Activated naive CD8-positive, alpha-beta T cell treated with anti-CD3 and anti-CD28 coated beads, Interleukin-2, amount 10 ng/mL, durations not matched to agents 7 days and 5 days (primary cell): ENCODE data around the gene WIPF1. TPM values are rescaled to one million over a fixed set of nuclear protein-coding genes. Genes with fewer than 3 reads are reported as not detected.

Source experiments
- ATAC-seq: fragments of 150-1000 bp; cut with Tn5 transposase; one replicate; pipeline ENCODE4 v1.10.0; 2021; ENCODE audit warnings: low read depth, moderate library complexity
- POLR2A ChIA-PET: fragments of 350-600 bp; sonication (Branson Sonifier 250); formaldehyde crosslinking; loops from one replicate; lab custom pipeline; 2021; ENCODE audit warnings: antibody characterized with exemption; lab: Charles Lee
- DNase-seq: peaks from one replicate; pipeline ENCODE4 v3.0.0; 2021
- H3K27ac Mint-ChIP-seq: one replicate; pipeline ENCODE4 v1.8.0; 2022; ENCODE audit warnings: mild to moderate bottlenecking, mixed read lengths
- H3K27me3 Mint-ChIP-seq: one replicate; pipeline ENCODE4 v1.8.0; 2022; ENCODE audit warnings: mild to moderate bottlenecking, moderate library complexity, mixed read lengths
- H3K36me3 Mint-ChIP-seq: one replicate; pipeline ENCODE4 v1.8.0; 2021; ENCODE audit warnings: mild to moderate bottlenecking, mixed read lengths
- H3K4me1 Mint-ChIP-seq: one replicate; pipeline ENCODE4 v1.8.0; 2021; ENCODE audit warnings: mixed read lengths
- H3K4me3 Mint-ChIP-seq: one replicate; pipeline ENCODE4 v1.8.0; 2022; ENCODE audit warnings: mild to moderate bottlenecking, moderate library complexity, mixed read lengths
- H3K9me3 Mint-ChIP-seq: one replicate; pipeline ENCODE4 v1.8.0; 2021; ENCODE audit warnings: mixed read lengths
- total RNA-seq, 2 experiments: library from RNA; stranded (reverse); gene quantifications; one replicate each; pipeline ENCODE4 v1.2.3, GENCODE V29; 2021

The WIPF1 gene
- total RNA-seq, 2 experiments from 2014 or later: 446 to 480 TPM

DNA sequence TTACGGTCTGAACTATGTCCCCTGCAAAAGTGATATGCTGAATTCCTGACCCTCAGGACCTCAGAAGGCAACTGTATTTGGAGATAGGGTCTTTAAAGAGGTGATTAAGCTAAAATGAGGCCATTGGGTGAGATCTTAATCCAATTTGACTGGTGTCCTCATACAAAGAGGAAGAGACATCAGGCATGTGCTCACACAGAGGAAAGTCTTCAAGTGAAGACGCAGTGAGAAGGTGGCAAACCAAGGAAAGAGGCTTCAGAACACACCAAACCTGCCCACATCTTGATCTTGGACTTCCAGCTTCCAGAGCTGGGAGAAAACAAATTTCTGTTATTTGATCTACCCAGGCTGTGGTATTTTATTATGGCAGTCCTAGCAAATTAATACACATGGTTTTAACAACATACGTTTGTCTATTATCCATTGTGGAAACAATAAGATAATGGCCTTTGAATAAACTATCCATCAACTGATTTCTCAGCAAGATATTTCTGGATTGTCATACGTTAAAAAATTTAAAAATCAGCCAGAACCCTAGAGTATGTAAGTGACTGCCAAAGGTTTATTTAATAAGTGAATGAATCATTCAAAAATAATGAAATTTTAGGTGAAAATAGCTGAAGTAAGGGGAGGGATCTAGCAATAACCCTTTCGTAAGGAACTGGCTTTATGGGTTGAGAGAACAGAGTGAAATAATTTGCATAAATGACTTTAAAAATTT, 6.5 kb downstream of the WIPF1 start:
- H3K9me3 Mint-ChIP-seq: no peaks in the 10 kb centered on the region
- ATAC-seq: no peak
- no peaks in the 10 kb centered on the region for H3K27me3 Mint-ChIP-seq

DNA sequence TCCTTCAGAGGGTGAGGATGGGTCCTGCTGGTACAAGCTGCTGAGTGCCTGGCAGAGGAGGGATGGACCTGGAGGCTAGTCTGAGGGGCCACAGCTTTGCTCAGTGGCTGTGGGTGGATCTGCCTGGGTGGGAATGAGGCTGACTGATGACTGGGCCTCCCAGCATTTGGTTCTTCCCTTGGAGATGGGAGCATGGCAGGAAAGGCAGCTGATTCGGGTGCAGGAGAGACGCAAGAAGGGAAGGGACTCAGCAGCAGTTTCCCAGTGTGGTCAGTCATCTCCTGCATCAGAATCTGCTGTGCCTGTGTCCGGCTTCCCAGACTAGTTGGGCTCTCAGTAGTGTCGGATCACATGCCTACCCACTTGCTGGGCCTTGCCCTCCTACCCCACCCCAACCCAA, 7.3 kb downstream of the WIPF1 start:
- no peak for ATAC-seq
- peaks cover 55% of the 10 kb centered on the region for H3K36me3 Mint-ChIP-seq

More for the DNA sequence above, 6.5 kb downstream of the WIPF1 start:
- H3K4me3 Mint-ChIP-seq: peak overlapping the region; percentile 63
- H3K27ac Mint-ChIP-seq: peak overlapping the region; percentile 85
- POLR2A ChIA-PET: interaction anchor here (0.6 to 10.5 kb wide), 4 partner anchors 12 to 128 kb away, joined by 3 to 214 read pairs (median 4); no protein-coding TSS in a partner anchor
- DNase-seq: no peak
- H3K4me1 Mint-ChIP-seq: peaks cover 71% of the 10 kb centered on the region
- peaks cover 58% of the 10 kb centered on the region for H3K36me3 Mint-ChIP-seq

DNA sequence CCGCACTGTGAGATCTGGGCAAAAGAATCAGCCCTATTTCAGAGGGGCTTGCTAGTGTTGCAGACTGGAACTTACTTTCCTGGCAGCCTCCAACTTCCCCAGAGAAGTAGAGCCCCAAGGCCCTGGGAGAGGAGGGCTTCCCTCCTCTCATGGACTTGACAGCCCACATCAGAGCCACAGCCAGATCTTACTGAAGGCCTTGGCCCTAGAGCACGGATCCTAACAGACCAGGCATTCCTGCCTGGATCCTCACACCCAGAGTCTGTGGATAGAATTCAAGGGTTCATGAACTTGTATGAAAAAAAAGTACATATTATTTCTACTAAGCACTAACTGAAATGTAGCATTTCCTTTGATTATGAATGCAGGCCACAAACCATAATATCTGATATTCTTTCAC, 8.3 kb downstream of the WIPF1 start:
- peaks cover 51% of the 10 kb centered on the region for H3K36me3 Mint-ChIP-seq
- peak overlapping the region; percentile 87 for H3K27ac Mint-ChIP-seq
- DNase-seq (no peak), ATAC-seq (no peak)
- POLR2A ChIA-PET: interaction anchor here (0.9 to 1.8 kb wide), 2 partner anchors 44 to 79 kb away, joined by 3 to 7 read pairs; no protein-coding TSS in a partner anchor
- H3K9me3 Mint-ChIP-seq: no peaks in the 10 kb centered on the region
- no peaks in the 10 kb centered on the region for H3K27me3 Mint-ChIP-seq
- peaks cover 74% of the 10 kb centered on the region for H3K4me1 Mint-ChIP-seq
- peak overlapping the region; percentile 66 for H3K4me3 Mint-ChIP-seq

More for the DNA sequence above, 7.3 kb downstream of the WIPF1 start:
- no peaks in the 10 kb centered on the region for H3K9me3 Mint-ChIP-seq
- no peaks in the 10 kb centered on the region for H3K27me3 Mint-ChIP-seq
- H3K4me3 Mint-ChIP-seq: peak overlapping the region; percentile 59
- POLR2A ChIA-PET: interaction anchor here (0.9 to 1.8 kb wide), 3 partner anchors 43 to 97 kb away, joined by 3 to 7 read pairs (median 3); no protein-coding TSS in a partner anchor
- peak overlapping the region; percentile 86 for H3K27ac Mint-ChIP-seq
- DNase-seq: no peak
- H3K4me1 Mint-ChIP-seq: peaks cover 73% of the 10 kb centered on the region

DNA sequence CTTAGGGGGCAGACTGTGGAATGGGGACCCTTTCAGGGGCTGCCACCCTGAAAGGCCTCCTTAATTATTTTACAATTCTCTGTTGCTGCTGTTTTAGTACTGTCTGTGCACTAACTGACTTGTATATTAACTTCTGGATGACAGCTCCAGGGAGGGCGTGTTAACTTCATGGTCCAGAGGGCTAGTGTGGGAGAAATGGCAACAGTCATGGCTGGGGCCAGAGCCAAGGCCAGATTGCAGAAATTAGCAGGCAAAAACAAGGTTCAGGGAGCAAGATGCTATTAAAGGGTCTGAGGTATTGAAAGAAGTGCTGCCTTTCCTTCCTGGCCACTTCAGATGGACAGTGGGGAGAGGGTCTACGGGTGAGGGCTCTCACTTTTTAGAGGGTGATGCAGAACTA, 9.1 kb downstream of the WIPF1 start:
- ATAC-seq (no peak), DNase-seq (no peak)
- Mint-ChIP-seq H3K4me3 (peak overlapping the region; percentile 66), H3K36me3 (peaks cover 48% of the 10 kb centered on the region), H3K9me3 (no peaks in the 10 kb centered on the region), H3K4me1 (peaks cover 71% of the 10 kb centered on the region), H3K27ac (peak overlapping the region; percentile 87), H3K27me3 (no peaks in the 10 kb centered on the region)
- POLR2A ChIA-PET: no interaction called here

DNA sequence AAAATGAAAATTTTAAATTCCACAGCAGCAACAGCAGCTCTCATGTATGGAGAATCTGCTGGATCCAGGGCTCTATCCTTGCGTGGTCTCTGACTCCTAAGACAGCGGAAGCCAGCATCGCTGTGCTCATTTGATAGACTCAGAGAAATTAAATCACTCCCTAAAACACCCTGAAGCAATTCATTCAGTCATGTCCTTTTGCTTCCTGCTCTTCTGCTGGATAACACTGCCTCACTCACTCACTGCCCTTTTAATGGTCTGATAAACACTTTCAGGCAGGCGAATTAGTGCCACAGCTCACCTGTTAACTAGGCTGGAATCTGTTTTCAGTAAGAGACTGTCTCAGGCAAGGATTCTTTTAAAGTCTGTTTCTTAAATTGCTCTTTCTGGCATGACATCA, 10.0 kb downstream of the WIPF1 start:
- no peak overlapping the region for H3K4me3 Mint-ChIP-seq

DNA sequence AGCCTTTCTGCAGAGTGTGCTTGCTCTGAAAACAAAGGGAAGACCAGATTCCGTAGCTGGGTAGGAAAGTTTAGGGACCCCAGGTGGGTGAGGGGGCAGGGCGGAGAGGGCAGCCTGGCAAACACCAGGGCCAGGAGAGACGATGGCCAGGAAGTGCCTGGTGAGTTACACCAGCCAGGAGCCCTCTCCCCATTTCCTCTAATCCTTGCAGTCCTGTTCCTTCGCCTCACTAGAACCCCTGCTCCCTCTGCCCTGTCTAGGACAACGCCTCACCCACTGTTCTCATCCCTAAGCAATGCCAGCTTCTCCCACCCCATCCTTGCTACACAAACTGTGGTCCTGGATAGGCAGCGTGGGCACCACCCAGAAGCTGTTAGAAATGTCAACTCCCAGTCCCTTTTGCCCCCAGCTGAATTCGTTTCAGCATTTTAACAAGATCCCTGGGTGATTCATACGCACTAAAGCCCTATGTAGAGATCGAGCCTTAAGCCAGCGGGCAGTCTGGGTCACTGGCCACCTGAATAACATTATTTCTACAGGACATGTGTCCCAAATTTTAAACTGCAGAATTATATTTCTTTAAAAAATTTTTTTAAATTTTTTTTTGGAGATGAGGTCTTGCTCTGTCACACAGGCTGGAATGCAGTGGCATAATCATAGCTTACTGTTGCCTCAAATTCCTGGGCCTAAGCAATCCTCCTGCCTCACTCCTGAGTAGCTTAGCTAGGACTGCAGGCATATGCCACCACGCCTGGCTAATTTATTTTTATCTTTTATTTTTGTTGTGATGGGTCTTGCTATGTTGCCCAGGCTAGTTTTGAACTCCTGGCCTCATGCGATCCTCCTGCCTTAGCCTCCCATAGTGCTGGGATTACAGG, 10.9 kb downstream of the WIPF1 start:
- Mint-ChIP-seq H3K9me3 (no peaks in the 10 kb centered on the region), H3K36me3 (peaks cover 47% of the 10 kb centered on the region), H3K4me1 (peaks cover 76% of the 10 kb centered on the region), H3K27me3 (no peaks in the 10 kb centered on the region), H3K4me3 (peak overlapping the region; percentile 12), H3K27ac (peak overlapping the region; percentile 82)
- DNase-seq (no peak), ATAC-seq (no peak)
- POLR2A ChIA-PET: interaction anchor here (1.2 kb wide), 1 partner anchor 15 kb away, joined by 4 read pairs; no protein-coding TSS in a partner anchor

More for the DNA sequence above, 10.0 kb downstream of the WIPF1 start:
- Mint-ChIP-seq H3K27me3 (no peaks in the 10 kb centered on the region), H3K36me3 (peaks cover 52% of the 10 kb centered on the region), H3K27ac (peak overlapping the region; percentile 87), H3K4me1 (peaks cover 75% of the 10 kb centered on the region), H3K9me3 (no peaks in the 10 kb centered on the region)
- POLR2A ChIA-PET: no interaction called here
- ATAC-seq (no peak), DNase-seq (no peak)

DNA sequence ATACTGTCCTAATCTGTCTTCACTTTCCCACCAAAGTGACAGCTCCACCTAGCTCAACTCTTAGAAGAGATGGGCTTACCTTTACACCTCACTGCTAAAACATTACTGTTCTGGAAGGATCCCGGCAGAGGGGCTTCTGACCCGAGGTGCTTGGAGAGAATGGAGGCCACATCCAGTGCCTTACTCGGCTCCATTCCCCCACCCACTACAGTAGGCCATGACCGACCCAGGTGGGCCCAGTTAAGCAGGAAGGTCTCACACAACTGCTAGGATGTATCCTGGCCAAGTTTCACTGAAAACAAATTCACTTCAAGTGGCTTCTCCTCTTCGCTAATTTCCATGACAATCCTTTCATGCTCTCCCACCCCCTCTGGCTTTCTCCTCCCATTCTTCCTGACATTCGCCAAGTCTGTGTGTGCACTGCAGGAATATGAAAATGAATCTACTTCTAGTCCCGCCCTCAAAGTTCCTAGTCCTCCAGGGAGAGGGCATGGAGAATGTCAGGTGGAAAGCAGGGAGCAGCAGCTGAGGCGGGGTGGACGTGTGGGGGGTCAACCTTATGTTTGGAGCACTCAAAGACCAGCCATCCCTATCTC, 11.8 kb downstream of the WIPF1 start:
- DNase-seq (no peak), ATAC-seq (no peak)
- Mint-ChIP-seq H3K4me3 (peak overlapping the region; percentile 19), H3K27ac (peak overlapping the region; percentile 82), H3K9me3 (no peaks in the 10 kb centered on the region), H3K36me3 (peaks cover 46% of the 10 kb centered on the region), H3K4me1 (peaks cover 74% of the 10 kb centered on the region), H3K27me3 (no peaks in the 10 kb centered on the region)
- POLR2A ChIA-PET: no interaction called here

DNA sequence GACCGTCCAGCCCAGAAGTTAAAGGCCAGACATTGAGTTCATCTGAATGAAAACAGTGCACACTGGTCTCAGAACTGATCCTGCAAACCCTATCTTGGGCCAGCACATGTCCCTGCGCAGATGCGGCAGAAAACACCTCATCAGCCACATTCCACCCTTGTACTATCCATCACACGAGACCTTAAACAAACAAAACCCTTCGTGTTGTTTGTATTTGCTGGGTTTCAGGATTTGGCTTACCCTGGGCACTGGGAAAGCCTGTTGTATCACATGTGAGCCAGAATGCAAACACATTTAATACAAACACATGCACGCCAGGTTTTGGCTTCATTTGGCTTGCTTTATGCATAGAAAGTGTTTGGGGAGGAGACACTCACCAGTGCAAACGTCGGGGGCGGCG, 12.5 kb downstream of the WIPF1 start:
- Mint-ChIP-seq H3K27me3 (no peaks in the 10 kb centered on the region), H3K4me3 (no peak overlapping the region), H3K4me1 (peaks cover 73% of the 10 kb centered on the region), H3K27ac (peak overlapping the region; percentile 21), H3K36me3 (peaks cover 47% of the 10 kb centered on the region), H3K9me3 (no peaks in the 10 kb centered on the region)
- POLR2A ChIA-PET: no interaction called here
- DNase-seq: no peak
- no peak for ATAC-seq

DNA sequence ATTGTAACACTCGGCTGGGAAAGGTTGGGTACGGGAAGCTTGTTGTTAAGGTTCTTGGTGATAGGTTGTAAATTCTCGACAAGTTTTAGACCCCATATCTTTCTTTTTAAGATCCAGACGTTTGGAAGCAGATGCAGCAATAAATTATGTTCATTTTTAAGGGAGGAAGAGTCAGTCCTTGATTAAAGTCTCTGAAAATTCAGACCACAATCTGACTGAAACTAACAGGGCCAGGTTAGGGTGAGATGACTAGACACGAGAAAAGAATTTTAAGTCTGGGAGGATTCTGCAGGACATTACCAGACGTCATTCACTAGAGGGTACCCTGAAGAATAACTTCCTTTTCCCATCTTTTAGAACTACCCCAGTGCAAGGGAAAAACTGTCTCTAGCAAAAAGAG, 16.1 kb downstream of the WIPF1 start:
- no peak for ATAC-seq
- POLR2A ChIA-PET: interaction anchor here (0.6 to 2.3 kb wide), 3 partner anchors 13 to 38 kb away, joined by 3 to 16 read pairs (median 3); no protein-coding TSS in a partner anchor
- peaks cover 46% of the 10 kb centered on the region for H3K36me3 Mint-ChIP-seq

DNA sequence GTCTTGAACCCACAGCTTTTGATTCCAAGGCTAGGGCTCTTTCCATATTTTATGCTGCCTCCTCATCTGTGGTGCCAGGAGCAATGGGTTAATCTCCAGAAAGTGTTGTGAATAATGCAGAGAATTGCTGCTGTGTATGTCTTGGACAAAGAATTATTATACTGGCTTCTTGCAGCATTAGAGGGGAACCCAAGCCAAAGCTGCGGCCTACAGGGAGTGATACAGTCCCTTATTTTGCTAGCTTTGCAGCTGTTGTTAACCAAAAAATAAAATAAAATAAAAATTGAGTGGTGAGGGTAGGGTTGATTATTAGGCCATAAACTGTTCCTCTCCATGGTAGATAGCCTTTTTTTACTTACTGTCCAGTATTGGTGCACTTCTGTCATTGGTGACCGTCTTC, 16.7 kb downstream of the WIPF1 start:
- ATAC-seq (no peak), DNase-seq (no peak)
- H3K36me3 Mint-ChIP-seq: peaks cover 44% of the 10 kb centered on the region
- H3K4me3 Mint-ChIP-seq: no peak overlapping the region
- POLR2A ChIA-PET: interaction anchor here (0.6 to 1.1 kb wide), 4 partner anchors 13 to 53 kb away, joined by 3 read pairs; no protein-coding TSS in a partner anchor
- peaks cover 50% of the 10 kb centered on the region for H3K4me1 Mint-ChIP-seq
- no peaks in the 10 kb centered on the region for H3K9me3 Mint-ChIP-seq
- peak overlapping the region; percentile 63 for H3K27ac Mint-ChIP-seq
- no peaks in the 10 kb centered on the region for H3K27me3 Mint-ChIP-seq

More for the DNA sequence above, 16.1 kb downstream of the WIPF1 start:
- no peak for DNase-seq
- Mint-ChIP-seq H3K4me3 (peak overlapping the region; percentile 2), H3K27me3 (no peaks in the 10 kb centered on the region), H3K9me3 (no peaks in the 10 kb centered on the region), H3K27ac (peak overlapping the region; percentile 63), H3K4me1 (peaks cover 53% of the 10 kb centered on the region)

DNA sequence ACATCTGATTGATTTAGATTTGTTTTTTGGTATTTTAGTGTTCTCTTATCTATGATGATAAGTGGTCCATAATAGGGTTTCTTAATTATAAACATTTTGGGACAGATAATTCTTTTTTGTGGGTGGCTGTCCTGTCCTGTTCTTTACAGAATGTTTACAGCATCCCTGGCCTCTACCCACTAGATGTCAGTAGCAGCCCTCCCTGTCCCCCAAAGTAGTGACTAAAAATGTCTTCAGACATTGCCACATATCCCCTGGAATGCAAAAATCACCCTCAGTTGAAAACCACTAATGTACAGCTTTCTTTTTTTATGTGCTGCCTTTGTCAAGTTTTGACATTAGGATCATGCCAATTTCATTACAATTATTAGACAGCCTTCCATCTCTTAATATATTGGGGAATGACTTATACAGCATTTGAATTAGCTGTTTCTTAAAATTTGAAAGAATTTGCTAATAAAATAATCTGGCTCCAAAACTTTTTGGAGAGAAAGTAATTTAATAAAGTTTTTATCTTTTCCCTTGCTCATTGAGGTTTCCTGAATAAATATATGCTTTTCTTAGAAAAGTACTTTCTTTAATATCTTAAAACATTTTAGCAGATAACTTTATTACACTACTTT, 19.5 kb downstream of the WIPF1 start:
- POLR2A ChIA-PET: interaction anchor here (1.3 to 2.0 kb wide), 2 partner anchors 16 to 56 kb away, joined by 4 to 16 read pairs; no protein-coding TSS in a partner anchor
- ATAC-seq: peak; percentile 69
- DNase-seq: no peak
- H3K36me3 Mint-ChIP-seq: peaks cover 51% of the 10 kb centered on the region
- H3K4me3 Mint-ChIP-seq: no peak overlapping the region
- peaks cover 56% of the 10 kb centered on the region for H3K4me1 Mint-ChIP-seq
- no peaks in the 10 kb centered on the region for H3K9me3 Mint-ChIP-seq
- H3K27ac Mint-ChIP-seq: no peak overlapping the region
- H3K27me3 Mint-ChIP-seq: no peaks in the 10 kb centered on the region

DNA sequence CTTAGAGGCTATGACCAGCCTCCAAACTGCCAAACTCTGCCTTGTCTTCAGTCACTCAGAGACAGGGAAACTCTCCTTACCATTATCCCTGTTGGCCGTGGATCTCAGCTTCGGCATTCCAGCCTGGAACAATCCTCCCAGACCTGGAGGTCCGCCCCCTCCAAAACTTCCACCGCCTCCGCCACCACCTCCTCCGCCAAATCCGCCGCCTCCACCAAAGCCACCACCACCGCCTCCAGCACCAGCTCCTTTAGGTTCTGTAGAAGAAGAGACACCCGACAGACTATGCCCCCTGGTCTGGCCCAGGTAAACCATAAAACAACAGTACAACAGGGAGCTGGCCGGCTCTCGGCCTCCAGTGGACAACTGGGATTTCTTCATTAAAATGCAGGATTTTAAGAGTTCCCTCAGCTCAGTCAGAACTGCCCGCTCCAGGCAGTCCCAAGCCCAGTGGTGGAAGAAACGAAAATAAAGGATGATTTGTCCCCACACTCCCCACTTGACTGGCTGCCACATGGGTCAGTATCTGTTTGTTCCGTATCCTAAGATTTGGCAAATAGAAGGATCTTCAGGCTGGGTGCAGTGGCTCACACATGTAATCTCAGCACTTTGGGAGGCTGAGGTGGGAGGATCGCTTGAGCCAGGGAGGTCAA, 22.4 kb downstream of the WIPF1 start:
- no peaks in the 10 kb centered on the region for H3K27me3 Mint-ChIP-seq
- no peak overlapping the region for H3K4me3 Mint-ChIP-seq
- peaks cover 50% of the 10 kb centered on the region for H3K36me3 Mint-ChIP-seq
- no peaks in the 10 kb centered on the region for H3K9me3 Mint-ChIP-seq
- no peak for DNase-seq
- peak overlapping the region; percentile 64 for H3K27ac Mint-ChIP-seq
- peaks cover 49% of the 10 kb centered on the region for H3K4me1 Mint-ChIP-seq
- ATAC-seq: no peak
- POLR2A ChIA-PET: interaction anchor here (0.5 to 1.4 kb wide), 6 partner anchors 8 to 60 kb away, joined by 3 to 4 read pairs (median 3); no protein-coding TSS in a partner anchor
